Adipocyte (in vitro differentiated cells): ENCODE data around the gene CYP26B1.

ENCODE experiments used
- DNase-seq: peaks from one replicate; pipeline ENCODE4 v3.0.0-alpha.2; 2015; ENCODE audit warnings: low read depth
- H3K27me3 ChIP-seq: replicated peaks from 2 replicates; pipeline ENCODE4 v1.7.0; 2013; ENCODE audit warnings: mild to moderate bottlenecking, low read length, moderate library complexity; ENCODE audit not compliant: control insufficient read depth, insufficient read depth
- H3K36me3 ChIP-seq: 2 replicates; pipeline ENCODE4 v1.7.0; 2013; ENCODE audit warnings: low read length, mild to moderate bottlenecking, moderate library complexity; ENCODE audit not compliant: control insufficient read depth, insufficient read depth, severe bottlenecking
- H3K4me1 ChIP-seq: 2 replicates; pipeline ENCODE4 v1.7.0; 2013; ENCODE audit warnings: mild to moderate bottlenecking, low read length, moderate library complexity; ENCODE audit not compliant: control insufficient read depth, insufficient read depth
- H3K4me3 ChIP-seq: 2 replicates; pipeline ENCODE4 v1.7.0; 2013; ENCODE audit warnings: mild to moderate bottlenecking, low read length, moderate library complexity
- H3K9ac ChIP-seq: 2 replicates; pipeline ENCODE4 v1.7.0; 2013; ENCODE audit warnings: mild to moderate bottlenecking, low read length, moderate library complexity
- H3K9me3 ChIP-seq: 2 replicates; pipeline ENCODE4 v1.7.0; 2013; ENCODE audit warnings: mild to moderate bottlenecking, low read length, moderate library complexity; ENCODE audit not compliant: control insufficient read depth

Gene CYP26B1

DNA sequence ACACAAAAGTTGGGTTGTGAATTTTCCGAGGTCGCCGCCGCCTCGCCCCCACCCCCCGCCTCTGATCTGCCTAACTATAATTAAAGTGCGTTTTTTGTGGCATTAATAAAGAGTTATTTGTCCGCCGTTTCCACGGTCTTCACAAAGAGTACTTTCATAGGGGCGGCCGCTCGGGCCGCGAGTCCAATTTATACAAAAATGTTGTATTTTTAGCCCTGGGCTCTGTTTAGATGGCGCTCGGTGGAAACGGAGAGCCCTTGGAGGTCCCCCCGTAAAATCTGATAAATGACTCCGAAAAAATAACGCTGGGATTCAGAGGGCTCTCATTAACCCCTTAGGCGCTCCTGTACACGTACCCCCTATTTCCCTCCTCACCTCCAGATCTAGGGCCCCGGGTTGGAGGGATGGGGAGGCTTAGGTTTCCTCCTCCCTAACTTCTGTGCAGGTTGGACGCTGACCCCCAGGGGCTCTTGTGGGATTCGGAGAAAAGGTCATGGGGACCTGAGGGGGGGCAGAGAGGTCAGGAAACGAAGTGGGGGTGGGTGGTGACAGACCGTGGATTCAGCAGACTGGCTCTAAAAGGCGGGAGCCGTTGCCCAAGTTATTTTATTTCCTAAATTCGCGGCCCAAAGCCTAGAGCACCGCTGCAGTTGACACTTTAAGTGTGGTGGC is 1.9 kb downstream of the CYP26B1 start:
- H3K36me3 ChIP-seq: no peaks in the 10 kb centered on the region
- H3K4me1 ChIP-seq: peaks cover 38% of the 10 kb centered on the region
- H3K4me3 ChIP-seq: peak overlapping the region; percentile 83
- H3K27me3 ChIP-seq: peaks cover 3% of the 10 kb centered on the region
- H3K9ac ChIP-seq: peak overlapping the region; percentile 79
- peak; percentile 46 for DNase-seq
- H3K9me3 ChIP-seq: no peaks in the 10 kb centered on the region

DNA sequence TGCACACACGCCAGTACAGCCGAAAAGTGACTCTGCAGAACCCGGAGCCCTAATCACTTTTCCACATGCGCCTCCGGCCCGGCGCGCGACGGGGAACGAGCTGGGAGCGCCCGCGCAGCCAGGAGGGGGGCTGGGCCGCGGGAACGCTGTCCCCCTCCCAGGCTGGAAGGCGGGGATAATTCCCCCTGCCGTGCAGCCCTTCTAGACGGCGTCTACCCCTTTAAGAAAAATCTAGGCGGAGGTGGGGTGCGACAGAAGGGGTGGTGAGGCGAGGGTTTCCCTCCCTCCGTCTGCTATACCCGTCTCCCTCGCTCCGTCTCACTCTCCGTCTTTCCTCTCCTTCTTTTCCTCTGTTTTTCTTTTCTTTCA is 2.4 kb downstream of the CYP26B1 start:
- peak overlapping the region; percentile 83 for H3K4me3 ChIP-seq
- peak overlapping the region; percentile 79 for H3K9ac ChIP-seq
- H3K27me3 ChIP-seq: no peaks in the 10 kb centered on the region
- DNase-seq: peak; percentile 58
- no peaks in the 10 kb centered on the region for H3K9me3 ChIP-seq
- H3K4me1 ChIP-seq: peaks cover 38% of the 10 kb centered on the region
- H3K36me3 ChIP-seq: no peaks in the 10 kb centered on the region

DNA sequence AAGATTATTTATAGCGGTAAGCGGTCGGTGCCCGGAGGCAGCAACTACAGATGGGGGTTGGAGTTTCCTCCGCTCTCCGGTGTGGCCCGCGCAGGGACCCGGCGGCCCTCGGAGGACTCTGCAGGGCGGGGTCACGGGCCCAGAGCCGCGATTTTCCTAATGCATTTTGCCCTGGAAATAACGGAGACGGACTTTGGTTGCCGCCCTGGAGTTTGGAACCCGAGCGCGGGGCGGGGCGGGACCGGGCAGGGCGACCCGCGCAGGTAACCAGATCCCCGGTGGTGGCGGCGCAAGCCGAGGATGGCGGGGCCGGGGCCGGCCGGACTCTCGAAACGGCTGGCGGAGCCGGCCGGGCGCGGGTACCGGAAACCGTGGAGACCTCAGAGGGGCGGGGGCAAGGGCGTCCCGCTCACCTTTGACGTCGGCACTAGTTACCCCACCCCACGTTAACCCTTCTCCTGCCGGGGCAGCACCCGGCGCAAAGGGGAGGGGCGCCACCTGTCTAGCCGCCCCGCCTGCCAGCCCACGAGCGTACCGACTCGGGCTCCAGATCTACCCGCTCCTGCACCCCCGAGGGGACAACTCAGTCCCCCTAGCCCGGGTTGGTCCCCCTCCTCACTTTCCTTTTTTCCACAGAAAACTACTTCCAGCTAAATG is 2.9 kb downstream of the CYP26B1 start:
- peak overlapping the region; percentile 83 for H3K4me3 ChIP-seq
- H3K27me3 ChIP-seq: no peaks in the 10 kb centered on the region
- H3K4me1 ChIP-seq: peaks cover 32% of the 10 kb centered on the region
- H3K9me3 ChIP-seq: no peaks in the 10 kb centered on the region
- peak; percentile 33 for DNase-seq
- no peaks in the 10 kb centered on the region for H3K36me3 ChIP-seq
- peak overlapping the region; percentile 79 for H3K9ac ChIP-seq

DNA sequence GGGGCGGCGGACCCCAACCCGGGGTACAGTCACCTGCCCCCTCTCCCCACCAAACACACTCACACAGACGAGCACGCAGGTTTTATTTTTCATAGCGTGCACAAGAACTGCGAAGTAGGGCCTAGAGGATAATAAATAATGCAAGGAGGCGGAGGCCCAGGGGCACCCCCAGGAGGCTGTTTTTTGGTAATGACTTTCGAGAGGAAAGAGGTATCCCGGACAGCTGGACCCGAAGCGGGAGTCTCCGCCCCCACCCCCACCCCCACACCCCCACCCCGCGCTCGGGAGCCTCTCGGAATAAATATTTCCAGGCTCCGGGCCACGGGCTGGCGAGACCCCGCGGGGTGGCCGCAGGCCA is 3.4 kb downstream of the CYP26B1 start:
- DNase-seq: no peak
- no peaks in the 10 kb centered on the region for H3K9me3 ChIP-seq
- H3K4me1 ChIP-seq: peaks cover 29% of the 10 kb centered on the region
- H3K36me3 ChIP-seq: no peaks in the 10 kb centered on the region
- peak overlapping the region; percentile 83 for H3K4me3 ChIP-seq
- no peak overlapping the region for H3K9ac ChIP-seq
- no peaks in the 10 kb centered on the region for H3K27me3 ChIP-seq

DNA sequence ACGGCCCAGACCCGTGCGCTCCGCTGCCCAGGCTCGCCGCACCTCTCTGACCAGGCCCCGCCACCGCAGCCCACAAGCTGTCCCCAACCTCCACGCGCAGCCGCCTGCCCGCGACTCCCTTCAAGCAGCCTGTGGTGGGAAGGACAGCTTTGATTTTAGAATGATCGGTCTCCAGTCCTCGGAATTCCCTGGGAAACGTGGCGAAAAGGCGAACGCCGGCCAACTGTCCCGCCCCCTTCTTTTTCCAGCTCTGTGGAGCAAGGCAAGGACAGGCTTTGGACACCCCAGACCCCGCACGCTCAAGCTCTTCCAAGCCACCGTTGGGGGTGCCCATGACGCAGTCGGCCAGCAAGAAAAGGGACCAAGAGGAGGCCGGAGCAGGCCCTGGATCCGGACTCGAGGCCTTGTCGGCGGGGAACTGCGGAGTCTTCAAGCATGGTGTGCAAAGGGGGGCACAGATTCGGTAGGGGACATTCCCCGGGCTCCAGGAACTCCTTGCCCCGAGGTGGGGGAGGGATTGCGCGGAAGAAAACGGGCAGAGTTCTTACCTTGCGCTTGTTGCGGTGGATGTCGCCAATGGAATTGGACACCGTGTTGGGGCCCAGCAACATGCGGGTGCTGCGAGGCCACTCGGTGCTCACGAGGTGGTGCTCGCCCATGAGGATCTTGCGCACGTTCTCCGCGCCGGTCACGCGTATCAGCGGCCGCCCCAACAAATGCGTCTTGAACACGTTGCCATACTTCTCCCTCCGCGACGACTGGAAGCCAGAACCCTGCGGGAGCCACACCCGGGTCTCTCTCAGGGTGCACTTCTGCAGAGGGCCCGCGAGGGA is 4.0 kb downstream of the CYP26B1 start:
- no peaks in the 10 kb centered on the region for H3K36me3 ChIP-seq
- peaks cover 32% of the 10 kb centered on the region for H3K4me1 ChIP-seq
- peak overlapping the region; percentile 59 for H3K4me3 ChIP-seq
- H3K27me3 ChIP-seq: no peaks in the 10 kb centered on the region
- no peaks in the 10 kb centered on the region for H3K9me3 ChIP-seq
- H3K9ac ChIP-seq: peak overlapping the region; percentile 69
- no peak for DNase-seq

DNA sequence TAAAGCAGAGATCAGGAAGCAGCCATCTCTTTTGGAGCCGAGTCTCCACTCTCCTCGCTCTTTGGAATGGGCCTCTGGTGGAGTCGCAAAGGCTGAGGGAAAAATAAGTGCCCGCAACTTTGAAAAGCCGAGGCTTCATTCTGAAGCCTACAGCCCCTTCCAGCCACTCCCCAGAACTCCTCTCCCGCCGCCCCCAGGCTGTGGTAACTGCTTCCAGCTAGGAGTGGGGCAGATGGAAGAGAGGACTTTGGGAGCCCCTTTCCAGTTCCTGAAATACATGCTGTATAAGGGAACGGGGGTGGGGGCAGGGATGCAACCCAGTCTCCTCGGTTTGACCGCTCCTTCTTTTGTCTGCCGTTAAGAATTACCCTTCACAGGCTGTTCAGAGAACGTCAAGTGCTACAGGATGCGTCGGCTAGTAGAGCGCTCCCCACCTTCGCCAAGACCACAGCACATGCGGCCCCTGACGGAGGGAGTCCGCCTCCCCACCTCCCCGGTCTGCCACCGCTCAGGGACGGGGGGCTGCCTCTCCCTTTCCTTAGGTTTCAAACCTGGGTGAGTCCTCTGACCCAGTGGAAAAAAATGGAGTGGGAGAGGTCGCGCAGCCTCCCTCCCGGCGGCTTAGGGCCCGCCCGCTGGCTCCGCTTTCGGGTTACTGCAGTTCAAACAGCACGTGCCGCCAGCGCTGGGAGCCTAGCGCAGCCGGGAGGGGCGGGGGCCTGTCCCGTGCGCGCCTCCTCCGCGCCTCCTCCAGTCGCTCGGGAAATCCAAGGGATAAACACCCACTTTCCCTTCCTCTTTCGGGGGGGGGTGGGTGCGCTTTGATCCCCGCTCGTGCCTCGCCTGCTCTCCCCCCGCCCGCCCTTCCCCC is 4.9 kb downstream of the CYP26B1 start:
- no peaks in the 10 kb centered on the region for H3K9me3 ChIP-seq
- no peak for DNase-seq
- H3K9ac ChIP-seq: peak overlapping the region; percentile 9
- no peaks in the 10 kb centered on the region for H3K36me3 ChIP-seq
- H3K4me1 ChIP-seq: peaks cover 36% of the 10 kb centered on the region
- peak overlapping the region; percentile 59 for H3K4me3 ChIP-seq
- H3K27me3 ChIP-seq: no peaks in the 10 kb centered on the region

DNA sequence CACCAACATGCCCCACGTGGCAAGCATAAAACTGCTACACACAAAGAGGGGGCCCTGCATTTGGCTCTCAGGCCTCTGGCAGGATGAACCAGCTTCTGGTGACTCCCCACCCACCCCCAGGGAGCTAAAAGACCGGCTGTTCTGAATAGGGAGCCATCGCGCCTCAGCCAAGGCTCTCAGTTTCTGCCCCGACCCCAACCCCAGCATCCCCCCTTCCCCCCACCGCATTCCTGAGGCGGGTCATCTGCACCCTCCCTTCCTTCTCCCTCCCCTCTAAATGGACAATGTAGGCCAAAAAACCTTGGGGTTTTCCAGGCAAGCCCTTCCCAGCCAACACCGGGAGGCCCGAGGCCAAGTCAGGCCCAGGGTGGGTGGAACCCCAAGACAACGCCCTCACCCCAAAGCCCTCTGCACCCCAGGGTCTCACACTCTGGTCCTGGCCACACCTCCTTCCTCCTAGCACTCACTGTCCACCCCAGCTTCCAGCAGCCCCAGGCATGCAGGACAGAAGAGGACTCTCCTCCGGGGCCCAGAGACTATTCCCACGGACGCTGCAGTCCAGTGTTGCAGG is 5.7 kb downstream of the CYP26B1 start:
- Histone ChIP-seq H3K9ac (peak overlapping the region; percentile 9), H3K4me3 (peak overlapping the region; percentile 59), H3K27me3 (no peaks in the 10 kb centered on the region), H3K9me3 (no peaks in the 10 kb centered on the region), H3K36me3 (no peaks in the 10 kb centered on the region), H3K4me1 (peaks cover 40% of the 10 kb centered on the region)
- no peak for DNase-seq

DNA sequence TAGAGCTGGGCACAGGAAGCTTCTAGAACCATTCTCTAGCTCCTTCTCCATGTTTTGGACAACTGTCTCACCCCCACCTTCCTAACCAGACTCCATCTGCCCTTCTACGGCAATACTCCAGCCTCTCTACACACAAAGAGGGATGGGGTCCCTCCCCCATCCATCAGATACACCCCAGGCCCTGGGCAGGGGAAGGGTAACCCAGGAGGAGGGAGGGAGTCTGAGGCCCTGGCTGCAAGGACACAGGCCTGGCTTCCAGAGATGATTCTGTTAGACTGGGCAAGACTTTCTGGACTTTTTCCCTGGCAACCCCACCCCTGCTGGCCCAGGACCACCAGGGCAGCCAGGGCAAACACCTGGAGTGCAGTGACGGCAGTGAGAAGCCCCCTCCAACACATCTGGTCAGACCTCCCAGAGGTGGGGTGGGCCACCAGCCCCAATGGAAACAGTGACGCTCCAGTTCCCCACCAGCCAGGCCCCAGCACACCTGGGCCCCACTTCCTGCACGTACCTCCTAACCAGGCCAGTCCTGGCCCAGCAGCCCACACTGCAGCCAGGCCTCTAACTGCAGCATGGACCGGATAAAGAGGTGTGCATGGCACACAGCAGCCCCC is 6.5 kb downstream of the CYP26B1 start:
- Histone ChIP-seq H3K9ac (no peak overlapping the region), H3K36me3 (no peaks in the 10 kb centered on the region), H3K4me3 (no peak overlapping the region), H3K27me3 (no peaks in the 10 kb centered on the region), H3K9me3 (no peaks in the 10 kb centered on the region), H3K4me1 (peaks cover 49% of the 10 kb centered on the region)
- DNase-seq: no peak

DNA sequence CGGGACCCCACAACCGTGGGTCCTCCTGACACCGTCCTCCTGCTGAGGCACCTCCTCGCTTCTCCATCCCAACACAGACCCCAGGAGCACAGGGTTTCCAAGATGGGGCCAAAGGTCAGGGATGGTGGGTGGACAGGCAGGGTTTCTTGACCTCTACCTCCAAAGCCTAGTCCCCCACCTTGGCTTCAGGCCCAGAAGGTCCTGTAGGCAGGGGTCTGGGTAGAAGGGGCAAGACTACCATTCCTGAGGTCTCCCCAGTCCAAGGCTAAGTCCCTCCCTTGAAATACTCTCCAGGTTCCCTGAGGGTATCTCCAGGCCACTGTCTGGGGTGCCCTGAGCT is 7.1 kb downstream of the CYP26B1 start:
- Histone ChIP-seq H3K4me3 (no peak overlapping the region), H3K9me3 (no peaks in the 10 kb centered on the region), H3K27me3 (no peaks in the 10 kb centered on the region)

DNA sequence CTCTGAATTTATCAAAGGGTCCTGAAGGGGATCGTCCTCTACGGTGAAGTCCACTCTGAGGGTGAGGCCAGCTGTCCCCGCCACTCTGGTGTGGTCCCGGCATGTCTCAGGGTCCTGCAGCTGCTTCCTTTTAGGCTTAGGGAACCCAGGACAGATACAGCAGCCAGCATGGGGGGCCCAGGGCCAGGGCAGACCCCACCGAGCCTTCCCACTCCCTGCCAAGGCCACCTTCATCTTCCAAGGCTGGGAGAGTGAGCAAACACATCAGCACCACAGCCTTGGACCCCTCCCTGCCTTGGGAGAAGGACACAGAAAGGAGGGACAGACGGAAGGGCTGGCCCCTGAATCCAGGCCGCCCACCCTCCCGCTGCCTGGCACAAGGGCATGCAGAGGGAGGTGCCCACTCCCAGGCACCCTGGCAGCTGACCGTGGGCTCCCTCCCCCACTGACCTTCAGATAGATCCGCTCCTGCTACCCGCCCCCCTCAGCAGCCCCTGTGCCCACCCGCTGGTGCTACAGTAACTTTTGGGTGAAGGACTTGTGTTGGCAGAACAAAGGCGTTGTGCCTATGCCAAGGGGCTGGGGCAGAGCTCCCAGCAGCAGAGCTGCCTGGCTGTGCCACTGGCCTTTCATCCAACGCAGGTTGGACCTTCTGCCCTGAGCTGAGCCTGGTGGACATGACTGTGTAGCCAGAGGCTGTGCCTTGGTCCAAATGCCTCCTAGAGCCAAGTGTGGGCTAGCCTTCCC is 7.6 kb downstream of the CYP26B1 start:
- H3K4me3 ChIP-seq: no peak overlapping the region
- H3K36me3 ChIP-seq: no peaks in the 10 kb centered on the region
- no peak for DNase-seq
- H3K9me3 ChIP-seq: no peaks in the 10 kb centered on the region
- no peak overlapping the region for H3K9ac ChIP-seq
- peaks cover 49% of the 10 kb centered on the region for H3K4me1 ChIP-seq
- no peaks in the 10 kb centered on the region for H3K27me3 ChIP-seq

More for the DNA sequence above, 7.1 kb downstream of the CYP26B1 start:
- Histone ChIP-seq H3K4me1 (peaks cover 49% of the 10 kb centered on the region), H3K9ac (no peak overlapping the region), H3K36me3 (no peaks in the 10 kb centered on the region)
- no peak for DNase-seq
